ENCODE data around the gene GALR2.
"Not testable (repeated sequence)": the region's sequence is repeated elsewhere in the genome, so short reads cannot be mapped to it uniquely, and the experiment has no call there.

GALR2 gene

DNA sequence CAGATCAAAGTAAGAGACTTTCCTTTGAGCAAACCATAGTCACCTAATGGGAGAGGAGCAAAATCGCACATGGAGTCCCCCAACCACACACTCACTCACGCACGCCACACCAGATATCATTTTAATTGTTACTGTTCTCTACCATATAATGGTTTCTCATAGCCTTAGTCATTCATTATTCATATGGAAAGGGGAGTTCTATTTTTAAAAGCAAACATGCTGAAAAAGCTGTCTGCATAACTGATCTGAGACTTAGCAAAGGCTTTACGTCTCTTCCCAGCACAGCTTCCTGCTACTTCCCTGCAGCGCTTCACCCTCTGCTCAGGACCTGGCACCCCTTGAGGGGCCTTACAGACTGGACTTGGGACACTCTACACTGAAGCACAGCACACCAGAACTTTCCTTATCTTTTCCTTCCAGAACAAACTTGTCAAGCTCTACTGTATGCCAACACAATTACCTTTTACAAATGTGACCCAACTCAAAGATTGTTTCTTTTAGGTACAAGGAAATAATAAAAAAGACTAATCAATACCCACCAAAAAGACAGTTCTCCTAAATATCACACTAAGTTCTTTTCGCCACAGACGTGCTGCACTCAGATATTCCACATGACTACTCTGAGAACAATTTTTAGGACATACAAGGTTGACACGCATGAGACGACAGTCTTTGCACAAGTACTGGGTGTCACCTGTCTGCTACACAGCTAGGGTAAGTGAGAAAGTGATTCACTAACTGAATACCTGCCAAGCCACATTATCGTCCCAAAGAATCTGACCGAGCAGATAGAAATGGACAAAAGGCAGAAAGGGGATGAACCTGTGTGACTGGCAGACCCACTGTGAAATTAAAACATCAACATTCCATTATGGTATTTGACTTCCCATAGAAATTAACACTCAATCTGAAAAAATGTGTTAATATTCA, 23.8 kb upstream of the GALR2 start:
- no peak for DNase-seq

DNA sequence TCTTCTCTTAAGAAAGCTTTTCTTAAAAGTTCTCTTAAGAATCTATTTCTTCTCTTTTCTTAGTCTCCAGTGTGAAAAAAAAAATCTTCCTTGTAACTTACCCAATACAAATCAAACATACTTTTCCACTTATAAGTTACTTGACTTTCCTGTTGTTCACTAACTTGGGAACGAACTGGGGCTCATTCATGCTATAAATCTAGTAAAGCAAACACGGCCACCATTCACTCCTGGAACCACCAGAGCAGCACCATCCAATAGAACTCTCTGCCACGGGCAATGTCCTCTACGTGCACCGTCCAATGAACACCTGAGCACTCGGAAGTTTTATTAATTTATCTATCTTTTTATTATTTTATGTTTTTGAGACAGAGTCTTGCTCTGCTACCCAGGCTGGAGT, 23.0 kb upstream of the GALR2 start:
- no peak for DNase-seq

DNA sequence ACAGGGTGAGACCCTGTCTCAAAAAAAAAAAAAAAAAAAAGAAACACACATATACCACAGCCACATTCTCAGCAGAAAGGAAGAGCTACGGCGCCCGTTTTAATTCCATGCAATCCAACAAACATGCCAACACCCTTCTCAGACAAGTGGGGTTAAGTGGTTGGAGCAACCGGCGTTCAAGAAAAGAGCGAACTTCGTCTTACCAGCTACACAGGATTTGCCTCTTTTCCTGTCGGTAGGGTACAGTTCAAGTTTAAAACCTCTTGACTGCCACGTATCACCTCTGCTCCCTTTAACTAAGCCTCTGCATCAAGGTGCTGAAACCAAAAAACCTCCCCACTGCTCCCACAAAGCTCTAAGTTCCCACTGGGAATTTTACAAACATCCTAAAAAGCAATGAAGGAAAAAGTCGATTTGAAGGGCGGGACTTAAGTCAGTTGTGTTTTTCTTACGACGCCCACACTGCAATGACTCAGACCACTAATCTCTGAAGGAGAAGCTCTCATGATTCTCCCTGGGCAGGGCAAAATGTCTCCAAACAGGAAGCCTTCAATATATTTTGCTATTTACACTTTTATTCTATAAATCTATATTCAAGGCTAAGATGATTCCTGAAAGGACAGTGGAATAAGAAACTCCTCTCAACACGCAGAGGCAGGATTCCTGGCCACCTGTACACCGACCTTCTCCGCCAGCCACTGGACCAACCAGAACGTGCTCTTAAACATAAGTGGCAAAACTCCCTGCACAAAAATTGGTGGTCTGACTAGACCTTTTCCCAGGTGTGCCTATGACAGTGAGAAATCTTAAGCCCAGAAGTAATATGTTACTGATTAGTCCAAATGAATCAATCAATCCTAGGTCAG, 21.1 kb upstream of the GALR2 start:
- DNase-seq, result peak; percentile 78

DNA sequence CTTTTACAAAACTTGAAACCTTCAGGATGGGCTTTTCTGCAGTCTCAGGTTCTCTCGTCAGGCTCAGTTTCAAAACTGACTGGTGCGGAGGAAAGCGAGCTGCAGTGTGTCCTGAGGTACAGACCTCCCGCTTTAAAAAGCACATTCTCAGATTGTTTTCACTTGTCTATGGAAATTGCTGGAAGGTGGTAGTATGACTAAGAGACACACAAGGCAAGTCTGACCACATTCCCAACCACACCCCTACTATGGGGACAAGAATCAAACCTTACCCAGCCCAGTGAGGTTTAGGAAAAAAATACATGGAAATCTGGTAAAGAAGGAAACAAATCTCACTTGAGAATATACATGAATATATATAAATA, 20.5 kb upstream of the GALR2 start:
- peak; percentile 29 for DNase-seq

DNA sequence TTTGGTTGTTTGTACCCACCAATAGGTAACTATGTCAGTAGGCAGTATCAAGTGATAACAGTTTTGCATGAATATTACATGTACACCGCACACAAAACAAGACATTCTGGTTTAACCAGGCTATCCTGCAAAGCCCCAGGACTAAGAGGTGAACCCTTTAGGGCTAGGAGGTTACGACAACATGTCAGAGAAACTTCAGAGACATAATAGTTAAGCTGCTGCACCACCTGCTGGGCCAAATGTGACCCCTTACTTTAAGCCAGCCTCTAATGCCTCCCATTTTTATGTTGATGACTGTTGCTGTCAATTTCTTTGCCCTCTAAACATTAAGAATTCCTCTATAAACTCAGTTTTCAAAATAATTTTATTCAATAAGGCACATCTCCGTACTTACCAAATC, 17.7 kb upstream of the GALR2 start:
- no peak for DNase-seq

DNA sequence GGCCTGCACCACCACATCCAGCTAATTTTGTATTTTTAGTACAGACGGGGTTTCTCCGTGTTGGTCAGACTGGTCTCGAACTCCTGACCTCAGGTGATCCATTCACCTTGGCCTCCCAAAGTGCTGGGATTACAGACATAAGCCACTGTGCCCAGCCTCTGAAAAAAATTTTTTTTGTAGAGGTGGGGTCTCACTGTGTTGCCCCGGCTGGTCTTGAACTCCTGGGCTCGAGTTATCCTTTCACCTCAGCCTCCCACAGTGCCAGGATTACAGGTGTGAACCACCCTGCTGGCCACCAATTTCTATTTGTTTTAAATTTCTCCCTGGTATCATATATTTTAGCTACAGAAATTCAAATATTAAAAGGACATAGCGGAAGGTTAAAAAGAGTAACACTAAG, 16.3 kb upstream of the GALR2 start:
- DNase-seq, result not testable (repeated sequence)

DNA sequence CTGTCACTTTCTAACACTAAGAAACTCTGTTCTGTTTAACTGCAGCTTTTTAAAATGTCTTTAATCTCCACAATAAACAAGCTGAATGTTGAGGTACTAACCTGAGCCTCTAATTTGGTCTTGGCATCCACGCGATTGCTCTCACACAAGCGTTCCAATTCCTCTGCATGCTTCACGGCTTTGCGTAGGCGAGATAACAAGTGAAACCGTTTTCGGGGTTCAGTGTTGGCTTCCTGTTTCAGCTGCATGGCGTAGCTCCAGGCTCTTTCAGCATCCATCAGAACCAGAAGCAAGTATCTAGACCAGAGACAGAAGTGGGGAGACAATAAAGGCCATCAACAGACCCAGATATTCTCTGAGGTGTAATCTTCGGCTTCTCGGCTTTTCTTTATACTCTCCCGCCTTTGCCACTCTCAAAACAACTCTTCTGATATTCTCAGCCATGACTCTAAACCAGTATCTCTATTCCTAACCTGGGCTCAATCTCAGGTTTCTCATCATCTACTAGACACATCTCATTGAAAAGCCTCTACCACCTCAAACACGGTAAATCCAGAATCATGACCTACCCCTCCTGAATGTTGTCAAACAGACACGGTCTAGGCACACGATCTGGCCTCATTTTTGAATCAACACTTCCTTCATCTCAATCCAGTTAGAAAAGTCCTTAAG, 10.6 kb upstream of the GALR2 start:
- DNase-seq, result no peak

DNA sequence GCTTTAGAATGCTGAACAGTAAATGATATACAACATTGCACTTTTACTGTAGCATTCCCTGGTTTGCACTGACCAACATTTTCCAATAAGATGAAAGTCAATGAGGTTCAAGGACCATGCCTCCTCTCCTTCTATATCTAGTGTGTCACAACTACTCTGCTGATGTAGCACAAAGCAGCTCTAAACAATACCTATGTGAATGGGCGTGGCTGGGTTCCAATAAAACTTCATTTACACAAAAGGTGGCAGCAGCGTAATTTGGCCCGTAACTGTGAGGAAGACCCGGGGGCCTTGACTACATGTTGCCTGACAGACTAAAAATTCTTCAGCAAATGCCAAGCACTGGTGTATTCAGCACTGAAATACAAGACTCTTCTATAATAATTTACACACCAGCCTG, 8.8 kb upstream of the GALR2 start:
- DNase-seq, result no peak

DNA sequence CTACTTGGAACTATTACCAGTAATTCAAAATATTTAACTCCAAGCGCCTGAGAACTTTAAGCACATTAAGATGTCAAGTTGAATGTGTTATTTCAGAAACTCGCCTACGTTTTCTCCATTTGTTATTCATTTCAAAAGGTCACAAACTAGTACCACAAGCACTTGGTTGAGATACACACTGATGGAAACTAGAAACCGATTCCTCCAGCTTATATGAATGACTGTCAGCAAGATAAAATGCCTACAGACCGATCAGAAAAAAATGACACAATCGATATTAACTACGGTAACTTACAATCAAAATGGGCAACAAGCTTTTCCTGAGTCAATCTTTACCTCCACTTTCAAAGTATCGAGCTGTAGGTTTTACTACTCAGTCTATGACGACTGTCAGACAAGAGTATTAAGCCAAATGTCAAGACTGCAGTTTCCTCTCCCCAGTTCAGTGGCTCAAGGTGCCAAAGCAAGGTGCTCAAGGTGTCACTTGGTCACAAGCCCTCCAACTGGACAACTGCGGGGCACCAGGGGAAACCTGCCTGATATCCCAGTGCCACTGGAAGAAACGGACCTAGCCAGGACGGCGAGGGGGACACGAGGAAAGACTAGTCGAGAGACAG, 2.9 kb upstream of the GALR2 start:
- DNase-seq, result no peak

DNA sequence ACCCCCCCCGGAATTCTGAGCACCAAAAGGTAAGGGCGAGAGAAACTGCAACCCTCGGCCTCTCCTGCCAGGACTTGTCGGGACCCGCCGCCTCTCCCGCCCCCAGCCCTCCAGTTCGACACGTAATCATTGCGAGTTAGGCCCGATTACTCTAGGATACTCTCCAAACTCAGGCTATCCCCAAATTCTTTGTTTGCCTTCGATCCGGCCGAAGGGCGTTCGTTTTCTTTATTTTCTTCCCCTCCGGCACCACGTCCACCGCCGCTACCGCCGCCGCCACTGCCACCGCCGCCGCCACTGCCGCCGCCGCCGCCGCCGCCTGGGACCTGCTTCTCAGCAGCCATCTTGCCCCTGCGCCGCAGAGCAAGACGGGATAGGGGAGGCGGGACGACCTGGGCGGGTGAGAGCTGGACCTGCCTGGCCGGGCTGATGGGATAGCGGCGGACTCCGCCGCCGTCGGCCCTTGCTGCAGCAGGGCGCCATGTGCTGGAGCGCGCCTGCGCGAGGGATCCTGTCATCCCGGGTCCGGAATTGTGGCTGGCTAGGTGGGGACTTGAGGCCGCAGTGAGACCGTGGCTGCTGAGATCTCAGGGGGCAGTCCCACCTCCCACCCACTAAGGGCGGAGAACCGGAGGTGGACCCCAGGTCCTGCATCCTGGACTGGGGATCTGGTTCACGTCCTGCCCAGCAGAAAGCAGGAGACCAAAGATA, 2.3 kb upstream of the GALR2 start, which contains the start of gene SRP68:
SRP68 (minus strand) TSS at position 370 of the 711 bp plus-strand sequence; CDS start at position 344, 26 bp downstream.
- DNase-seq, result peak; percentile 94

DNA sequence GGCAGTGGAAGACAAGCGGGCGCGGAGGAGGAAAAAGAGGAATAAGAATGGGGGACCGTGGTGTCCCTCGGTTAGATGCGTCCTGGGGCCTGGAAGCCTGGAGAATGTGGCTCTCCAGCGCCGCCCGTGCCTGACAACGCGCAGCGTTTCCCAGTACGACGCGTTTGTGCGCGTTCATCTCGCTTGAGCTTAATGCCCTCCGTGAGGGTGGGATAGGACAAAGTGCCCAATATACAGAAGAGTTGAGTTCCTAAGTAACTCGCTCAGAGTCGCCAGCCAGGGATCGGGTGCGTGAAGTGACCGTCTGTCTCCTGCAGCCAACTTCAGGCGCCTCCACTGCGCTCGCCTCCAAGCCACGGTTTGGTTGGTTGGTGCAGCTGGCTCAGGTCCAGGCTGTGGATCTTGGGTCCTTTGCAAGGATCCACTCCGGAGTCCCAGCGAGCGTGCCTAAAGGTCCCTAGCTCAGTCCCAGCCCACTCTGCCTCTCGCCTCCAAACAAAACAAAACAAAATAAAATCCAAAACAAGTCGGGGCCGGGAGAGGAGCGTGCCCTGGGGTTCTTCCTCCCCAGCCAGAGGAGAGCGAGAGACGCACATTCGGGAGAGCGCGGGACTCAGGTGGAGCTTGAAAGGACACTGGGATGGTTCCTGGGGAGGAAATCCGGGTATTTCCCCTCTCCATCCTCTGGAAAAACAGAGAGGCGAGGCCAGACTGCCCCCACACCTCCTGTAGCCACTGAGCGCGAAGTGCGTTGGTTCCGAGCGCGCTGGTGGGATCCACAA, 974 bp downstream of the GALR2 start:
- peak; percentile 21 for DNase-seq

DNA sequence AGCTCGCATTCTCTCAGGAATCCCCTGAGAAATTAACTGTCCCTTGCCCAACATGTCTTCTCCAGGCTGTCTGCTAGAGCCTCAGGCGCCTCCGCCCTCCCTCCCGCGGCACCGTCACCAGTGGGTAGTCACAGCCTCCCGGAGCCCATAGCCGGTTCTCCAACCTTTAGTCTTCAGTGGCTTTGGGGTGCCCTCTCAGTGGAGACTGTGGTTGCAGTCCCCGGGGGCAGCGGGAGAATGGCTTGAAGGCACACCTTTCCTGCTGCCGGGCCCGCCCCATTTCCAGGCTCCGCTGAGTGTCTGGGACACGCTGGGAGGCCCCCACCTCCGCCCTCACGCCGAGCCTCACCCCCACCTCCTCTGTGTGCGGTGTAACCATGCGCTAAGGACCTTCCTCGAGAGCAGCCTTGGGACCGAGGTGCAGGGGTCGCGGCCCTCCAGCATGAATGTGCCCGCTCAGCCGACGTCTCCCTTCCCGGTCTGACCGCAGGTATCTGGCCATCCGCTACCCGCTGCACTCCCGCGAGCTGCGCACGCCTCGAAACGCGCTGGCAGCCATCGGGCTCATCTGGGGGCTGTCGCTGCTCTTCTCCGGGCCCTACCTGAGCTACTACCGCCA, 1.7 kb downstream of the GALR2 start:
- no peak for DNase-seq

DNA sequence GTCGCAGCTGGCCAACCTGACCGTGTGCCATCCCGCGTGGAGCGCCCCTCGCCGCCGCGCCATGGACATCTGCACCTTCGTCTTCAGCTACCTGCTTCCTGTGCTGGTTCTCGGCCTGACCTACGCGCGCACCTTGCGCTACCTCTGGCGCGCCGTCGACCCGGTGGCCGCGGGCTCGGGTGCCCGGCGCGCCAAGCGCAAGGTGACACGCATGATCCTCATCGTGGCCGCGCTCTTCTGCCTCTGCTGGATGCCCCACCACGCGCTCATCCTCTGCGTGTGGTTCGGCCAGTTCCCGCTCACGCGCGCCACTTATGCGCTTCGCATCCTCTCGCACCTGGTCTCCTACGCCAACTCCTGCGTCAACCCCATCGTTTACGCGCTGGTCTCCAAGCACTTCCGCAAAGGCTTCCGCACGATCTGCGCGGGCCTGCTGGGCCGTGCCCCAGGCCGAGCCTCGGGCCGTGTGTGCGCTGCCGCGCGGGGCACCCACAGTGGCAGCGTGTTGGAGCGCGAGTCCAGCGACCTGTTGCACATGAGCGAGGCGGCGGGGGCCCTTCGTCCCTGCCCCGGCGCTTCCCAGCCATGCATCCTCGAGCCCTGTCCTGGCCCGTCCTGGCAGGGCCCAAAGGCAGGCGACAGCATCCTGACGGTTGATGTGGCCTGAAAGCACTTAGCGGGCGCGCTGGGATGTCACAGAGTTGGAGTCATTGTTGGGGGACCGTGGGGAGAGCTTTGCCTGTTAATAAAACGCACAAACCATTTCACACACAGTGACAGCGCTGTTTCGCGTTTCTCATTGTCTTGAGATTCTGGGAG, 2.4 kb downstream of the GALR2 start:
- DNase-seq, result no peak

DNA sequence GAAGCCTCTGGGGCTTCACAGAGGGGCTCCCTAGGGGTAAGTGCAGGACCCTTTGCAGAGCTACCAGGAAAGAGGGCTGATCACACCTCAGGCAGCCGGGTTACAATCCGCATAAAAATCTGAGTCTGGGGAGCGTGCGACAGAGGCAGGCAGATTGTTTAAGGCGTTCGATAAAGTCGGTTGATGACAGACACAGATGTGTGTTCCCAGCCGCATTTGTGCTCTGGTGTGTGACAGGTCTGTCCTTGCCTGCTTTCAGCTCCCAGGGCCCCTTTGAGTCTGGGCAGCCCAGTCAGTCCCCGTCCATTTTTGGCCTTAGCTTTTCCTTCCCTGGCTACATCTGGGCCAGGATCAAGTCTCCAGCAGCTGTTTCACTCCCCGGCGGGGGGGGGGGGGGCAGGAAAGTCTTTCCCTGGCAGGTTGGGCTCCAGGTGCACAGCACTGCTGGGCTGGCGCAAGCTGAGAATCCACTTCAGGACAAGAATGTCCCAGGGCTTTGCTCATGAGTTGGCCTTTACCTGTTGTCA, 3.1 kb downstream of the GALR2 start:
- DNase-seq, result no peak

DNA sequence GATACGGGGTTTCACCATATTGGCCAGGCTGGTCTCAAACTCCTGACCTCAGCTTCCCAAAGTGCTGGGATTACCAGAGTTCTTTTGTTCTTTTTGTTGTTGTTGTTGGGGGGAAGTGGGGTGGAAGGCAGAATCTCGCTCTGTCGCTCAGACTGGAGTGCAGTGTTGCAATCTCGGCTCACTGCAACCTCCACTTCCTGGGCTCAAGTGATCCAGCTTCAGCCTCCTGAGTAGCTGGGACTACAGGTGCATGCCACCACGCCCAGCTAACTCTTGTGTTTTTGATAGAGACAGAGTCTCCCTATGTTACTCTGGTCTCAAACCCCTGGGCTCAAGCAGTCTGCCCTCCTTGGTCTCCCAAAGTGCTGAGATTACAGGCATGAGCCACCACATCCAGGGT, 3.8 kb downstream of the GALR2 start:
- DNase-seq, result not testable (repeated sequence)

DNA sequence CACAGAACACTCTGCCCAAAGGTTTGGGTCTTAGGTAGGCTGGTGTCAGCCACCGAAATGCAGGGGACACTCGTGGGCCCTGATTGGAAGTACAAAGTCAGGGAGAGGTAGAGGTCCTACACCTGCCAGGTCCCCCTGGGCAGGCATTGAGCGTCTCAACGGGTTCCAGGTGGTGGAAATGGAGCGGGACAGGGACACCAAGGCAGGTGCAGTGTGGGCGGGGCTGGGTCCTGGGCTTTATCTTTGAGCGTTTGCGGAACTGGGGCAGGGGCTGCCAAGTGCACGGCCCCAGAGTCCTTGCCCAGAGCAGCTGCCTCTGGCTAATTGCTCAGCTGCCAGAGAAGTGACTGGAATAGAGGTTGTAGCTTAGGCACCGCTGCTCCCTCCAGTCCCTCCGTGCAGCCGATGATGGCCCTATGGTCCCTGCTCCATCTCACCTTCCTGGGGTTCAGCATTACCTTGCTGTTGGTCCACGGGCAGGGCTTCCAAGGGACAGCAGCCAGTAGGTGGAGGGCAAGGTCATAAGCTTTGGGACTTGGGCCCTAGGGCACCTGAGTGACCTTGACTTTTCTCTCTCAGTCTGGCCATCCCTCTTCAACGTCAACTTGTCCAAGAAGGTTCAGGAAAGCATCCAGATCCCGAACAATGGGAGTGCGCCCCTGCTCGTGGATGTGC, 4.4 kb downstream of the GALR2 start, which contains the start of gene ZACN:
ZACN (plus strand) TSS at position 323 of the 675 bp plus-strand sequence; CDS start at position 406, 83 bp downstream.
- DNase-seq, result no peak

DNA sequence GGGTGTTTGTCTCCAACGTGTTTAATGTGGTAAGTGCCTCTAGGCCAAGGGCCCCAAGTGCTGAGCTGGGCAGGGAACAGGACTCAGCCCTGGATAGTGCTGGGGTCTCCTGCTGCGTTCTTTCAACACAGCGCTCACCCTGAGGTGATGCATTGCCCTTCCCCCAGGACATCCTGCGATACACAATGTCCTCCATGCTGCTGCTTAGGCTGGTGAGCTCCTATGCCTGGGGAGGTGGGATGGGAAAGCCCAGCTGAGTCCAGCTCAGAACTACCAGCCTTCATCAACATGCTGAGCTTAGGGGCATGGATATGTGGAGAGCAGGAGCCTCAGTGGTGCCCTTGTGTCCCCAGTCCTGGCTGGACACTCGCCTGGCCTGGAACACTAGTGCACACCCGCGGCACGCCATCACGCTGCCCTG, 5.0 kb downstream of the GALR2 start:
- no peak for DNase-seq

DNA sequence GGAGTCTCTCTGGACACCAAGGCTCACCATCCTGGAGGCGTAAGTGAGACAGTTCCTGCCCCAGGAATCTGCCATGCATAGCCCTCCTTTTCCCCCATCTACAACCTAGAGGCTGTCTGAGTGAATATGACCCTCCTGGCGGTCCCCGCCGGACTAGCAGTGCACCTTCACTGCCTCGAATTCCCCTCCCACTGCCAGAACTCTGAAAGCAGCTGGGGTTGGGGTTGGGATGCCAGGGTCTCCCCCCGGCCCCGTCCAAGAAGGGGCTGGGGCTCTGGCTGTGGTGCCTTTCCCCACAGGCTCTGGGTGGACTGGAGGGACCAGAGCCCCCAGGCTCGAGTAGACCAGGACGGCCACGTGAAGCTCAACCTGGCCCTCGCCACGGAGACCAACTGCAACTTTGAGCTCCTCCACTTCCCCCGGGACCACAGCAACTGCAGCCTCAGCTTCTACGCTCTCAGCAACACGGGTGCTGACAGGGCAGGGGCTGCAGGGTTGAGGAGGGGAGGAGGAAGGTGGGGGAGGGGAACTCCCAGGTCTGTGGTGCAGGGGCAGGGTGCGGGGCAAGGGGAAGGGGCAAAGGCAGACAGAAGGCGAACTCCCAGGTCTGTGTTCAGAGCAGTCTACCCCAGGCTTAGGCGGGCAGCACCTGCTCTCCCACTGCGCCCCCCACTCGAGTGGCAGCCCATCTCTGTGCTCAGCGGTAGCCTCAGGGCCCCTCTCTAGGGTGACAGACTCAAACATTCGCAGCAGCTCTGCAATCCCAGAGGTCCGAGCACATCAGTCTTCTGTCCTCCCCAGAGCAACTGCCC, 5.6 kb downstream of the GALR2 start:
- no peak for DNase-seq
